Peyer's patch (tissue), 4 donors: Measurements from ENCODE around the gene FAM89A.

ENCODE experiments used
- CTCF ChIP-seq, 6 experiments: fragments of 450-650 bp in 4 of 6; fragments of 200-600 bp in 2 of 6; sonication (generic) in 1 of 6; IDR thresholded peaks; one replicate each; pipeline ENCODE4 v1.5.1; 2017 to 2019; ENCODE audit warnings: antibody characterized with exemption in 6 of 6, mild to moderate bottlenecking in 3 of 6, moderate library complexity in 1 of 6
- POLR2A ChIP-seq, 2 donors: fragments of 450-650 bp; IDR thresholded peaks; one replicate each; pipeline ENCODE4 v1.5.1; 2017; ENCODE audit warnings: antibody characterized with exemption in 2 of 2, mild to moderate bottlenecking in 2 of 2, moderate library complexity in 2 of 2

- no peak for TF ChIP-seq CTCF (IDR thresholded peaks at IDR 0.05)
- TF ChIP-seq POLR2A (IDR thresholded peaks at IDR 0.05): no peak
Measured at GRCh38 chr1:231050395-231050794, 10.3 kb upstream of the FAM89A start.
